Esophagus muscularis mucosa (tissue), 4 donors: ENCODE data around the gene SLC9B1.

Source experiments
- EP300 ChIP-seq: sonication (generic); formaldehyde crosslinking; IDR thresholded peaks from one replicate; pipeline ENCODE4 v1.6.1; 2017; ENCODE audit warnings: antibody characterized with exemption
- POLR2AphosphoS5 ChIP-seq, 2 donors: sonication (generic); formaldehyde crosslinking; IDR thresholded peaks; one replicate each; pipeline ENCODE4 v1.6.1; 2017; ENCODE audit warnings: antibody characterized with exemption in 2 of 2
- TF ChIP-seq, protein P1 (sequence below), 3 experiments: fragments of 200-600 bp in 2 of 3; fragments of 450-650 bp in 1 of 3; sonication (generic) in 2 of 3; IDR thresholded peaks; one replicate each; pipeline ENCODE4 v1.5.1; 2017 to 2019; ENCODE audit warnings: antibody characterized with exemption in 3 of 3, mild to moderate bottlenecking in 2 of 3, moderate library complexity in 1 of 3

GRCh38 chr4:102881343-102881742, 138.2 kb downstream of the SLC9B1 start:
- TF ChIP-seq, protein P1, sequence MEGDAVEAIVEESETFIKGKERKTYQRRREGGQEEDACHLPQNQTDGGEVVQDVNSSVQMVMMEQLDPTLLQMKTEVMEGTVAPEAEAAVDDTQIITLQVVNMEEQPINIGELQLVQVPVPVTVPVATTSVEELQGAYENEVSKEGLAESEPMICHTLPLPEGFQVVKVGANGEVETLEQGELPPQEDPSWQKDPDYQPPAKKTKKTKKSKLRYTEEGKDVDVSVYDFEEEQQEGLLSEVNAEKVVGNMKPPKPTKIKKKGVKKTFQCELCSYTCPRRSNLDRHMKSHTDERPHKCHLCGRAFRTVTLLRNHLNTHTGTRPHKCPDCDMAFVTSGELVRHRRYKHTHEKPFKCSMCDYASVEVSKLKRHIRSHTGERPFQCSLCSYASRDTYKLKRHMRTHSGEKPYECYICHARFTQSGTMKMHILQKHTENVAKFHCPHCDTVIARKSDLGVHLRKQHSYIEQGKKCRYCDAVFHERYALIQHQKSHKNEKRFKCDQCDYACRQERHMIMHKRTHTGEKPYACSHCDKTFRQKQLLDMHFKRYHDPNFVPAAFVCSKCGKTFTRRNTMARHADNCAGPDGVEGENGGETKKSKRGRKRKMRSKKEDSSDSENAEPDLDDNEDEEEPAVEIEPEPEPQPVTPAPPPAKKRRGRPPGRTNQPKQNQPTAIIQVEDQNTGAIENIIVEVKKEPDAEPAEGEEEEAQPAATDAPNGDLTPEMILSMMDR (IDR thresholded peaks at IDR 0.05) = no peak
- TF ChIP-seq POLR2AphosphoS5 (IDR thresholded peaks at IDR 0.05) (no peak), EP300 (no peak)
